PC-3 (cell line): ENCODE data around the gene MVB12B. TPM values are rescaled to one million over a fixed set of nuclear protein-coding genes. Genes with fewer than 3 reads are reported as not detected.

Experiments used
- ATAC-seq: fragments of 200-7000 bp; cut with Tn5 transposase; 2 replicates; pipeline ENCODE4 v1.9.1; 2020; ENCODE audit warnings: mild to moderate bottlenecking, moderate library complexity
- BruUV-seq: library from RNA; stranded (reverse); fragments of 400-500 nt; replicated peaks from 2 replicates; lab custom pipeline; 2021; lab: Mats Ljungman, UMichigan
- CTCF ChIA-PET: fragments of 300-600 bp; sonication (Branson Sonifier 250); formaldehyde crosslinking; loops from one replicate; lab custom pipeline; 2022; ENCODE audit warnings: antibody characterized with exemption; lab: Charles Lee
- POLR2A ChIA-PET: fragments of 300-600 bp; sonication (Branson Sonifier 250); formaldehyde crosslinking; loops from one replicate; lab custom pipeline; 2022; ENCODE audit warnings: antibody characterized with exemption; ENCODE audit not compliant: unreplicated experiment; lab: Charles Lee
- DNase-seq: peaks from one replicate; pipeline ENCODE4 v3.0.0-alpha.2; 2015
- H2AFZ ChIP-seq: fragments of 300-600 bp; sonication (generic); 2 replicates; pipeline ENCODE4 v1.6.0; 2016; ENCODE audit warnings: antibody characterized with exemption, low read length
- H3F3A ChIP-seq: fragments of 300-600 bp; sonication (generic); one replicate; pipeline ENCODE4 v1.6.0; 2017; ENCODE audit warnings: antibody characterized with exemption, low read length, control low read depth, mild to moderate bottlenecking; ENCODE audit not compliant: unreplicated experiment
- H3K27ac ChIP-seq: fragments of 300-600 bp; sonication (generic); 2 replicates; pipeline ENCODE4 v1.5.1; 2016; ENCODE audit warnings: mild to moderate bottlenecking, low read length
- H3K27me3 ChIP-seq: fragments of 300-600 bp; sonication (generic); 2 replicates; pipeline ENCODE4 v1.6.1; 2016; ENCODE audit warnings: low read length, mixed read lengths
- H3K36me3 ChIP-seq: fragments of 300-600 bp; sonication (generic); 2 replicates; pipeline ENCODE4 v1.6.1; 2016; ENCODE audit warnings: low read depth, mixed run types, low read length, mixed read lengths
- H3K4me1 ChIP-seq: fragments of 300-600 bp; sonication (generic); 2 replicates; pipeline ENCODE4 v1.5.1; 2016; ENCODE audit warnings: low read length; ENCODE audit not compliant: insufficient read depth
- H3K4me2 ChIP-seq: fragments of 300-600 bp; sonication (generic); 2 replicates; pipeline ENCODE4 v1.6.0; 2016; ENCODE audit warnings: low read length
- H3K4me3 ChIP-seq: fragments of 300-600 bp; sonication (generic); 2 replicates; pipeline ENCODE4 v1.5.1; 2016; ENCODE audit warnings: mild to moderate bottlenecking, low read length, mixed read lengths
- H3K79me2 ChIP-seq: fragments of 300-600 bp; sonication (generic); 2 replicates; pipeline ENCODE4 v1.6.1; 2017; ENCODE audit warnings: low read length, mixed read lengths
- H3K9ac ChIP-seq: fragments of 300-600 bp; sonication (generic); 2 replicates; pipeline ENCODE4 v1.6.0; 2016; ENCODE audit warnings: mild to moderate bottlenecking, low read length
- H3K9me2 ChIP-seq: fragments of 300-600 bp; sonication (generic); replicated peaks from 2 replicates; pipeline ENCODE4 v1.6.1; 2016; ENCODE audit warnings: mixed run types, low read length, mixed read lengths
- H3K9me3 ChIP-seq: fragments of 300-600 bp; sonication (generic); 2 replicates; pipeline ENCODE4 v1.6.1; 2016; ENCODE audit warnings: low read length, mixed read lengths
- H4K20me1 ChIP-seq: fragments of 300-600 bp; sonication (generic); 2 replicates; pipeline ENCODE4 v1.6.1; 2016; ENCODE audit warnings: low read length, mixed read lengths
- EZH2 ChIP-seq: fragments of 300-600 bp; sonication (generic); IDR thresholded peaks from one replicate; pipeline ENCODE4 v1.6.1; 2017; ENCODE audit warnings: antibody characterized with exemption, mild to moderate bottlenecking, low read length; ENCODE audit not compliant: unreplicated experiment
- EZH2phosphoT487 ChIP-seq: fragments of 300-600 bp; sonication (generic); IDR thresholded peaks from 2 replicates; pipeline ENCODE4 v1.6.1; 2018; ENCODE audit warnings: mild to moderate bottlenecking, antibody characterized with exemption, low read length, borderline replicate concordance
- intact Hi-C: fragments of 100-400 bp; cut with micrococcal nuclease; formaldehyde crosslinking; loops from 2 replicates; pipeline ENCODE4 v1.9.0; 2023
- total RNA-seq: library from RNA; depleted of rRNA; stranded (reverse); fragments of >200 nt; gene quantifications from 2 replicates; pipeline ENCODE4 v1.2.3, GENCODE V29; 2014
- TF ChIP-seq, protein P1 (sequence below): fragments of 300-600 bp; sonication (generic); conservative IDR thresholded peaks from 2 replicates; pipeline ENCODE4 v1.5.1; 2017; ENCODE audit warnings: antibody characterized with exemption, low read depth, mild to moderate bottlenecking, low read length

MVB12B gene
- total RNA-seq, 1 experiment from 2014 or later = 7.2 TPM

DNA sequence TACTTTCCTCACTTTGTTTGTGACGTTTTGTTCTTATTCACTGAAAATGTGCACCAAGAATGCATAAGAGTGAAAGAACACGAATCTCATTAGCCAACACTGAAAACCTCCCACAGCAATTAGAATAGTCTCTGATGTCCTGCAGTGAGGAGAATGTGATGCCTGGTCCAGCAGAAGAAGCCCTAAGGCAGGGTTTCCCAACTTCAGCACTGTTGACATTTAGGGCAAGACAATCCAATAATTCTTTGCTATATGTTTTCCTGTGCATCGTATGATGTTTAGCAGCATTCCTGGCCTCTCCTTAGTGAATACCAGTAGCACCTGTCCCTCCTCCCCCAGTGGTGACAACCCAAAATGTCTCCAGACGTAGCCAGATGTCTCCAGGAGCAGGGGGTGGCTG is 14.8 kb downstream of the MVB12B start:
- no peaks in the 10 kb centered on the region; the same call in none of the 2 replicates for H3K36me3 ChIP-seq
- ATAC-seq (no peak), DNase-seq (no peak)
- H3K79me2 ChIP-seq = no peaks in the 10 kb centered on the region
- H3K27ac ChIP-seq = no peak overlapping the region
- no peak overlapping the region for H3K9ac ChIP-seq
- no peaks in the 10 kb centered on the region for H4K20me1 ChIP-seq
- ChIA-PET POLR2A (no interaction called here), CTCF (interaction anchor here (0.7 kb wide), 1 partner anchor 26 kb away, joined by 3 read pairs; no protein-coding TSS in a partner anchor)
- no peaks in the 10 kb centered on the region for H3K9me2 ChIP-seq
- TF ChIP-seq EZH2phosphoT487 (no peak), EZH2 (no peak)
- TF ChIP-seq, protein P1, sequence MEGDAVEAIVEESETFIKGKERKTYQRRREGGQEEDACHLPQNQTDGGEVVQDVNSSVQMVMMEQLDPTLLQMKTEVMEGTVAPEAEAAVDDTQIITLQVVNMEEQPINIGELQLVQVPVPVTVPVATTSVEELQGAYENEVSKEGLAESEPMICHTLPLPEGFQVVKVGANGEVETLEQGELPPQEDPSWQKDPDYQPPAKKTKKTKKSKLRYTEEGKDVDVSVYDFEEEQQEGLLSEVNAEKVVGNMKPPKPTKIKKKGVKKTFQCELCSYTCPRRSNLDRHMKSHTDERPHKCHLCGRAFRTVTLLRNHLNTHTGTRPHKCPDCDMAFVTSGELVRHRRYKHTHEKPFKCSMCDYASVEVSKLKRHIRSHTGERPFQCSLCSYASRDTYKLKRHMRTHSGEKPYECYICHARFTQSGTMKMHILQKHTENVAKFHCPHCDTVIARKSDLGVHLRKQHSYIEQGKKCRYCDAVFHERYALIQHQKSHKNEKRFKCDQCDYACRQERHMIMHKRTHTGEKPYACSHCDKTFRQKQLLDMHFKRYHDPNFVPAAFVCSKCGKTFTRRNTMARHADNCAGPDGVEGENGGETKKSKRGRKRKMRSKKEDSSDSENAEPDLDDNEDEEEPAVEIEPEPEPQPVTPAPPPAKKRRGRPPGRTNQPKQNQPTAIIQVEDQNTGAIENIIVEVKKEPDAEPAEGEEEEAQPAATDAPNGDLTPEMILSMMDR = no peak
- no peaks in the 10 kb centered on the region for H3K9me3 ChIP-seq
- BruUV-seq = no TSS peak
- peaks cover 5% of the 10 kb centered on the region; the same call in 1 of the 2 replicates for H3K4me1 ChIP-seq
- H3K27me3 ChIP-seq = no peaks in the 10 kb centered on the region
- no peak overlapping the region for H3K4me3 ChIP-seq
- H3F3A ChIP-seq = no peaks in the 10 kb centered on the region
- H2AFZ ChIP-seq = no peak overlapping the region
- H3K4me2 ChIP-seq = no peak overlapping the region
- intact Hi-C loops = no loop called here

DNA sequence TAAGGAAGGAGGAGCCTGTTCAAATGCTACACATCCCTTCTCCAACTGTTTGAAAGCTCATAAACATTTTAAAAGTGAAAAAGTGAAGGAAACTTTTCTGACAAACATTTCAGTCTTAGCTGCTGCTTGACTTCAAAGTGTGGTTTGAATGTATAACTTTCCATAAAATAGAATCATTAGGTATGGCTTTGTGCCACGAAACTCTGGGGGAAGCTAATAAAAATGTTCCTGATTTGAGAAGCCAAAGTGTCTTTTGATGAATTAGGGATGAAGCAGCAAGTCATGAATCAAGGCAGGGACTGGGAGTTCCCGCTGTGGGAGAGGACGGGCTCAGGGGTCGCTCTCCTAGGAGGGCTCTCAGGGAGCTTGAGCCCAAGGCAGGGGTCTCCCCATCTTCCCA is 15.3 kb downstream of the MVB12B start:
- Histone ChIP-seq H3K9ac (no peak overlapping the region), H3K4me3 (no peak overlapping the region), H3K27me3 (no peaks in the 10 kb centered on the region), H3K4me1 (peaks cover 5% of the 10 kb centered on the region; the same call in 1 of the 2 replicates), H3K9me3 (no peaks in the 10 kb centered on the region), H3K27ac (no peak overlapping the region), H3K9me2 (no peaks in the 10 kb centered on the region), H3K4me2 (no peak overlapping the region), H3F3A (no peaks in the 10 kb centered on the region), H4K20me1 (no peaks in the 10 kb centered on the region), H3K36me3 (no peaks in the 10 kb centered on the region; the same call in none of the 2 replicates), H2AFZ (no peak overlapping the region), H3K79me2 (no peaks in the 10 kb centered on the region)
- no peak for TF ChIP-seq EZH2
- TF ChIP-seq, protein P1 = no peak
- no peak for TF ChIP-seq EZH2phosphoT487
- ATAC-seq (no peak; the same call in 1 of the 2 replicates), DNase-seq (no peak)
- BruUV-seq = no TSS peak
- ChIA-PET CTCF (interaction anchor here (0.6 to 0.7 kb wide), 2 partner anchors 26 to 181 kb away, joined by 3 read pairs; no protein-coding TSS in a partner anchor), POLR2A (no interaction called here)
- intact Hi-C loops = no loop called here

DNA sequence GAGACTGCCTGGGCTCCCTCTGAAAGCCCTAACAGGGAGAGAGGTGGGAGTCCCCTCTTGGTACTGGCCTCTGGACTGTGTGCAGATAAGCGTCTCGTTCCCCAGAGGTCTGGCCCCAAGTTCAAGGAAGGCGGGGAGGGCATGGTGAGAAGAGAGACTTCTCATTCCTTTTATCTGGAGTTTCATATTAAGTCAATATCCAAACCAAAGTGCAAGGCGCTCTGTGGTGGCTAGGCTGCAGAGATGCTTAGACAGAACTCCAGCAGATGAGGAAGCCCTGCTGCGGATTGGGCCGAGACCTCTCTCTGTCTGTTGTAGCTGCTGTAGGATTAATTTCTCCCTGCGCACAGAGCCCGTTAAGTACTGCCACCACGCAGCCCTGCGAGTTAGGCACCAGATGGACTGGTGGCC is 16.0 kb downstream of the MVB12B start:
- TF ChIP-seq EZH2 = no peak
- TF ChIP-seq, protein P1 = no peak
- no peak for ATAC-seq
- no peaks in the 10 kb centered on the region for H3K27me3 ChIP-seq
- no peak overlapping the region for H3K4me2 ChIP-seq
- H3K79me2 ChIP-seq = no peaks in the 10 kb centered on the region
- DNase-seq = no peak
- no peaks in the 10 kb centered on the region for H3F3A ChIP-seq
- ChIA-PET POLR2A (no interaction called here), CTCF (interaction anchor here (0.6 kb wide), 1 partner anchor 182 kb away, joined by 3 read pairs; no protein-coding TSS in a partner anchor)
- H3K9me3 ChIP-seq = no peaks in the 10 kb centered on the region
- BruUV-seq = no TSS peak
- H3K9ac ChIP-seq = no peak overlapping the region
- intact Hi-C loops = no loop called here
- no peaks in the 10 kb centered on the region; the same call in none of the 2 replicates for H3K36me3 ChIP-seq
- no peak overlapping the region for H2AFZ ChIP-seq
- H4K20me1 ChIP-seq = no peaks in the 10 kb centered on the region
- no peaks in the 10 kb centered on the region for H3K9me2 ChIP-seq
- no peak overlapping the region for H3K27ac ChIP-seq
- H3K4me3 ChIP-seq = no peak overlapping the region
- peaks cover 6% of the 10 kb centered on the region for H3K4me1 ChIP-seq
